DMS153 (cell line): ENCODE measurements around the gene CENPT.
"Not testable (repeated sequence)": the region's sequence is repeated elsewhere in the genome, so short reads cannot be mapped to it uniquely, and the experiment has no call there.

ENCODE experiments used
- DNase-seq: peaks from one replicate; lab custom pipeline; 2025; lab: John Stamatoyannopoulos, UW

The CENPT gene

GRCh38 chr16:67873435-67874370, 26.2 kb upstream of the CENPT start:
- no peak for DNase-seq

- peak; percentile 40 for DNase-seq
Measured at GRCh38 chr16:67872631-67873434, 25.3 kb upstream of the CENPT start, which contains the start of gene EDC4. Gene EDC4, plus strand, starts transcription at chr16:67873052. Its CDS starts 210 bp downstream, at chr16:67873262.

GRCh38 chr16:67872131-67872630, 24.7 kb upstream of the CENPT start:
- no peak for DNase-seq

- DNase-seq: no peak
Measured at GRCh38 chr16:67871256-67871655, 23.8 kb upstream of the CENPT start.

- no peak for DNase-seq
Measured at GRCh38 chr16:67869653-67870052, 22.2 kb upstream of the CENPT start.

- no peak for DNase-seq
Measured at GRCh38 chr16:67868290-67868689, 20.8 kb upstream of the CENPT start.

- no peak for DNase-seq
Measured at GRCh38 chr16:67865318-67865717, 17.8 kb upstream of the CENPT start.

GRCh38 chr16:67864594-67864993, 17.1 kb upstream of the CENPT start:
- DNase-seq: no peak

- not testable (repeated sequence) for DNase-seq
Measured at GRCh38 chr16:67864044-67864443, 16.6 kb upstream of the CENPT start.

GRCh38 chr16:67862623-67863583, 15.4 kb upstream of the CENPT start:
- no peak for DNase-seq

- no peak for DNase-seq
Measured at GRCh38 chr16:67861877-67862276, 14.4 kb upstream of the CENPT start.

GRCh38 chr16:67860589-67861398, 13.3 kb upstream of the CENPT start:
- DNase-seq: no peak

GRCh38 chr16:67858500-67858899, 11.0 kb upstream of the CENPT start:
- DNase-seq: no peak

- DNase-seq: peak; percentile 86
Measured at GRCh38 chr16:67857547-67858233, 10.2 kb upstream of the CENPT start.

GRCh38 chr16:67856927-67857546, 9.5 kb upstream of the CENPT start:
- no peak for DNase-seq

- DNase-seq: no peak
Measured at GRCh38 chr16:67855789-67856188, 8.3 kb upstream of the CENPT start.

GRCh38 chr16:67853670-67854069, 6.2 kb upstream of the CENPT start:
- DNase-seq: no peak

- no peak for DNase-seq
Measured at GRCh38 chr16:67848118-67848517, 625 bp upstream of the CENPT start.

GRCh38 chr16:67846320-67847063, 1.0 kb downstream of the CENPT start, which contains the start of gene NUTF2:
Gene NUTF2, plus strand, starts transcription at chr16:67846933. Its CDS starts 18,198 bp downstream, at chr16:67865131.
- peak; percentile 94 for DNase-seq
